Muscle layer of duodenum (tissue), 2 donors: ENCODE results near the gene GRID1.

Source experiments
- H3K27ac ChIP-seq: one replicate; pipeline ENCODE4 v1.7.0; 2013; ENCODE audit warnings: mild to moderate bottlenecking, low read length
- H3K27me3 ChIP-seq: one replicate; pipeline ENCODE4 v1.7.0; 2013; ENCODE audit warnings: low read depth, mild to moderate bottlenecking, control low read depth, low read length
- H3K36me3 ChIP-seq, 2 donors: one replicate each; pipeline ENCODE4 v1.7.0; 2013; ENCODE audit warnings: low read length in 2 of 2, control low read depth in 1 of 2, mild to moderate bottlenecking in 1 of 2; ENCODE audit not compliant: insufficient read depth in 2 of 2, control insufficient read depth in 1 of 2
- H3K4me1 ChIP-seq, 2 donors: one replicate each; pipeline ENCODE4 v1.7.0; 2013; ENCODE audit warnings: low read length in 2 of 2, mild to moderate bottlenecking in 2 of 2, control low read depth in 1 of 2, moderate library complexity in 1 of 2; ENCODE audit not compliant: insufficient read depth in 2 of 2, control insufficient read depth in 1 of 2
- H3K4me3 ChIP-seq, 2 donors: one replicate each; pipeline ENCODE4 v1.7.0; 2013; ENCODE audit warnings: low read length in 2 of 2, low read depth in 1 of 2, mild to moderate bottlenecking in 1 of 2
- H3K9me3 ChIP-seq, 2 donors: one replicate each; pipeline ENCODE4 v1.7.0; 2013; ENCODE audit warnings: low read length in 2 of 2, control low read depth in 1 of 2, mild to moderate bottlenecking in 1 of 2; ENCODE audit not compliant: control insufficient read depth in 1 of 2
- donor health status: healthy.

GRID1 gene

DNA sequence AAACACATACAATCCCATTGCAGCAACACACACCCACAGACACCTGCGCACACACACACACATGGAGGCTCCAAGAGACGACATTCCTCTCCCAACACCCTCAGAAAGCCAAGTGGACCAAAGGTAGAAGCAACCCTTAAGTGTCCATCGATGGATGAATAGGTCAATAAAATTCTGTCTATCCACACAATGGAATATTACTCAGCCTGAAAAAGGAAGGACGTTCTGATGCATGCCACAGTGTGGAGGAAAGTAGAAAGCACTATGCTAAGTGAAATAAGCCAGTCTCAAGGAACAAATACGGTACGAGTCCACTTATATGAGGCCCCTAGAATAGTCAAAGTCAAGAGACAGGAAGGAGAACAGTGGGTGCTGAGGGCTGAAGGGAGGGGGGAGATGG is 174.4 kb downstream of the GRID1 start:
- Histone ChIP-seq H3K9me3 (no peaks in the 10 kb centered on the region), H3K36me3 (no peaks in the 10 kb centered on the region), H3K27ac (no peak overlapping the region), H3K4me3 (no peak overlapping the region), H3K27me3 (no peaks in the 10 kb centered on the region), H3K4me1 (no peaks in the 10 kb centered on the region)

DNA sequence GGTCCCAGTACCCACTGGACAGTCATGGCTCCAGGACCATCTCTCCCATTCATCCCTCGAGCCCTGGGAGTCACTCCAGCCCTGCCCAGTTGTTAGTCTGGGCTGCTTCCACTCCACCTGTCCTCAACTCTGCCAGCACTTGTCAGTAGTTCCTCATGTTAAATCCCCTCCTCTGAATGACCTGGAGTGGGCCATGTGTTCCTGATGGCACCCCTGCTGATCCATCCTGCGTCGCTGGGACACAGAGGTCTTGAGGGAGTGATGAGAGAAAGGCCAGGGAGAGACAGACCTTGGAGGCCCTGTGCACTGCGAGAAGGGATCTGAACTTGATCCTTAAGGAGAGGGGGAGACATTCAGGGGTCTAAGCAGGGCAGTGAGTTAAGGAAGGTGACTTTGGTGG is 174.9 kb downstream of the GRID1 start:
- H3K9me3 ChIP-seq, result no peaks in the 10 kb centered on the region
- no peaks in the 10 kb centered on the region for H3K4me1 ChIP-seq
- no peaks in the 10 kb centered on the region for H3K36me3 ChIP-seq
- H3K27ac ChIP-seq, result no peak overlapping the region
- H3K27me3 ChIP-seq, result no peaks in the 10 kb centered on the region
- H3K4me3 ChIP-seq, result no peak overlapping the region

DNA sequence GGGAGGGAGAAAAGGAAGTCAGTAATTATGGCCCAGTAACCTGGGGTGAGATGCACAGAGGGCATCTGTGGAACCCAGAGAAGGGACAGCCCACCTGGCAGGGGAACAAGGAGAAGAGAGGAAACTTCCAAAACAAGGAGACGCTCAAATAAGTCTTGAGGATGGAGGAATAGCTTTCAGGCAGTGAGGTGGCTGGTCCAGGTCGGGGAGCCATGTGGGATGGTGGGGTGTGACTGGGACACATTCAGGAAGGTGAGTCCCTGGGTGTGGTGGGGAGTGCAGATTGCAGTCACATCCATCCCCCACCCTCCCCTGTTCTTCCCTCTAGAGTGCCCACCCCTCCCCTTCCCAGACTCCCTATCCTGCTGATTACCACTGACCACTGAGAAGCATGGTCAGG is 175.4 kb downstream of the GRID1 start:
- Histone ChIP-seq H3K36me3 (no peaks in the 10 kb centered on the region), H3K27me3 (no peaks in the 10 kb centered on the region), H3K4me3 (no peak overlapping the region), H3K4me1 (no peaks in the 10 kb centered on the region), H3K27ac (no peak overlapping the region), H3K9me3 (peaks cover 0 to 3% of the 10 kb centered on the region in 2 donors)

DNA sequence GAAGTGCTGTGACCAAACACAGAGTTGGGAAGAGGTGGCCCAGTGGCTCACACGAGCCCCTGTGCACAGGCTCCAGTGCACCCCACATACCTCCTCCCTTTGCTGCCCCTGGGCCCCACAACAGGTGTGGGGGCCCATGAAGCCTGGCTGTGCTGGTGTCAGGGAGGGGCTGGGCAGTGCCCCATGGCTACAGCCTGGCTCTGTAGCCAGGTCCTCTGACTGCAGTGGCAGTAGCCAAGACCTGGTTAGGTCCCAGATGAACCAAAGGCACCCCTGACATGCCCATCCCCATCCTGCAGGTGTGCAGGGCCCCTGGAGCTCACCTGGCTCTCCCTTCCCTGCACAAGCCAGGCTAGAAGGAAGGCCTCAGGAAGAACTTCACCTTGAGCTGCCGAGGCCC is 176.3 kb downstream of the GRID1 start:
- H3K27ac ChIP-seq, result no peak overlapping the region
- H3K4me3 ChIP-seq, result no peak overlapping the region
- no peaks in the 10 kb centered on the region for H3K36me3 ChIP-seq
- H3K9me3 ChIP-seq, result peaks cover 0 to 3% of the 10 kb centered on the region in 2 donors
- no peaks in the 10 kb centered on the region for H3K4me1 ChIP-seq
- no peaks in the 10 kb centered on the region for H3K27me3 ChIP-seq

DNA sequence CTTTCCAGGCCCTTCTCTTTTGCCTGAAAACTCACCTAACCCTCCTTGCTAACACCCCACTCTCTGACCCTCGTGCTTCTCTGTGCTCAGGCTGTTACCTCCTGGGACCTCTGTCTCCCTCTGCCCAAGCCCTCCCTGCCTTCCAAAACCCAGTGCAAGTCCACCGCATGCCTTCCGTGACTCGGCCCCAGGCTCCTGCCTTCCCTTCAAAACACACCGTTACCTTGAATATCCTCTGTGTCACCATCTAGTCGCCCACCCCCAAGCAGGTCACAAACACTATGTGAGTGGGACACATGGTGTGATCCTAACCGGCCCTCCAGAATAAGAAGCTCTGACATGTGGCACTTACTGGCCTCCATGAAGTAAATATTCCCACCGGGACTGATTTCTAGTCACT is 176.7 kb downstream of the GRID1 start:
- H3K4me3 ChIP-seq, result no peak overlapping the region
- no peak overlapping the region for H3K27ac ChIP-seq
- H3K4me1 ChIP-seq, result no peaks in the 10 kb centered on the region
- peaks cover 0 to 3% of the 10 kb centered on the region in 2 donors for H3K9me3 ChIP-seq
- H3K36me3 ChIP-seq, result no peaks in the 10 kb centered on the region
- H3K27me3 ChIP-seq, result no peaks in the 10 kb centered on the region

DNA sequence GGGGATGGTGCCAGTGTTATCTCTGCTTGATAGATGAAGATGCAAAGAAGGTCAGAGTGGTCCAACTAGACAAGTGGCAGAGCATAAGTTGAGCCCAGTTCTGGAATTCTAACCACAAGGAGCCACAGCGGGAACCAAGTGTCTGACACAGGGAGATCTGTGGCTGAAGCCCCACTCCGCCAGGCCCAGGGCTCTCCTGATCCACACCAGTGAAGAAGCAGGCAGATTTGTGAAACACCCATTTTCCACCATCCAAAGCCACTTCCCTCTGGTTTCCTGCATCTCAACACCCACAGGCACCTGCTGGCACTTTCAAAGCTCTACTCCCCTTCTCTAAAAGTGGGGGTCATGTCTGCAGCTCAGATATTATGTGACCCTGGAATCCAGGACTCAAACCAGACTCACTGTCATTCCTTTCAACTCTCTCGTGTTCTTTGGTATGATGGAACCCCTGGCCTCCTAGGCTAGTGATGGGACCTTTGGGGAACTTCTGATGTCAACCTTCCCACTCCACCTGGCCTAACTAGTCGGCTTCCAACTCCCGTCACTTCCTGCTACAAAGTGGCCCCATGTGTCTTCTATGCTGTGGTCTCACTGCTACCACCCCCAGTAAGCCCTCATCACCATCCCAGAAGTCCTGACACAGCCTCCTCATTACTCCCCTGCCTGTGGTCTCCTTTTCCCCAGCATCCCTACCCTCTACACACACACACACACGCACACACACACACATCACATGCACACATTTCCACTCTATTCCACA is 177.6 kb downstream of the GRID1 start:
- Histone ChIP-seq H3K9me3 (peaks cover 0 to 3% of the 10 kb centered on the region in 2 donors), H3K27me3 (no peaks in the 10 kb centered on the region), H3K36me3 (no peaks in the 10 kb centered on the region), H3K27ac (no peak overlapping the region), H3K4me1 (no peaks in the 10 kb centered on the region), H3K4me3 (no peak overlapping the region)

DNA sequence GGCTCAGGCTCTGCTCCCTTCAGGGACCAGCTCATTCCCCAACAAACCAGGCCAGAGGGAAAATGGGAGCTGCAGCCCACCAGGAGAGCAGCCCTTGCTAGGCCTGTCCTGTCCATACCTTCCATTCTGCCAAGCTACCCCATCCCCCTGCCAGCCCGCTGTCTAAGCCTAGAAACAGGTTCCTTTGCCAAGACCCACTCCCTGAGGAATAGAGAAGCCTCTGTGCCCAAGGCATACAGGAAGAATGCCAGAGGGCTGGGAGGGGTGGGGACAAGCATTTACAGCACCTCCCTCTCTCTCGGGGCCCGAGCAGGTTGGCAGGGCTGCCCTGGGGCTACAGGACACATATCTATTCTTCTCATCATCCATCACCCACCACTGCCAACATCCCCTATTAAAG is 178.3 kb downstream of the GRID1 start:
- Histone ChIP-seq H3K27ac (no peak overlapping the region), H3K36me3 (no peaks in the 10 kb centered on the region), H3K4me3 (no peak overlapping the region), H3K9me3 (peaks cover 0 to 3% of the 10 kb centered on the region in 2 donors), H3K4me1 (no peaks in the 10 kb centered on the region), H3K27me3 (no peaks in the 10 kb centered on the region)

DNA sequence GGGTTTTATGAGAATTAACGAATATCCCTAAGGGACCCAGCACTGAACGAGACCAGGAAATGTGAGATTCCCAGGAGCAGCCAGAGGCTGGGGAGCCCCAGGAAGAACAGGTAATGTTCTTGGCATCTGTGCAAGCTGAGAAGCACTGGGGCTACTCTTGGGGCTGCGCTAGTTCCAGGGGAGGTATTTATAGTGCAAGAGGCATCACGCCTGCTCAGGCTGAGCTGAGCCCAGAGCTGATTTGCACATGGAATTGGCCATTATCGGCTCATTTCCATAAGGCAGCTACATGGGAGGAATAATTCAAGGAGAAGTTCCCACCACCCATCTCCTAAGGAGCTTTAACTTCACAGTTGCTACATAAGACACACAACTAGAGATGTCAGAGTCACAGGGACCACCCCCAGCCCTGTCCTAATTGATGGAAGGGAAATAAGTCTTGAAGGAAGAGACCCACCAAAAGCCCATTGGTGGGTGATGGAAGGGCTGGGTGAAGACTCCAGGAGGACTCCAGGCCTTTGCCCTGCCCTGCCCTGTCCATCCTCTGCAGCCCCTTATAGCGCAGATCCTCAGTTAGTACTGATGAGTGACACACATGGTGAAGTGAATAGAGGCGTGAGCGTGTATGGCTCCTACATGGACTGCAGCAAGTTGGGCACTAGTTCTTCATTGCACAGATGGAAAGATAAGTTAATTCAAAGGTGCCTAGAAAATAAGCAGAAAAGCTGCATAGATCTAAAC is 178.9 kb downstream of the GRID1 start:
- no peaks in the 10 kb centered on the region for H3K36me3 ChIP-seq
- H3K4me1 ChIP-seq, result no peaks in the 10 kb centered on the region
- H3K9me3 ChIP-seq, result peaks cover 0 to 3% of the 10 kb centered on the region in 2 donors
- H3K4me3 ChIP-seq, result no peak overlapping the region
- no peaks in the 10 kb centered on the region for H3K27me3 ChIP-seq
- H3K27ac ChIP-seq, result no peak overlapping the region

DNA sequence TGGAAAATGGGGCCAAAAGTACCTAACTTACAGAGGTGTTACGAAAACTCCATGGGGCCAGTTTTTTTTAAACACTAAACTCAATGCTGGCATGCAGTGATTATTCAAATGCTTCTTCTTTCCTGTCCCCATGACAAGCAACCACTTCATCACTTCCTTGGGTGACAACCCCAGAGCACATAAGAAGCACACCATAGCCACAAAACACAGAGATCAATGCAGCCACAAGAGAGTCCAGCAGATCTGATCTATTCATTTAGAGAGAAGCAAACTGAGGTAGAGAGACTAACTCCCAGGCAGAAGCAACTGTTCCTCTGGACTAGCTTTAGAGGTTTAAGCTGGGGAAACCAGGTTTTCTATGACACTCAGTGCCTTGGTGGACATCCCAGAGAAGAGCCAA is 180.0 kb downstream of the GRID1 start:
- H3K4me1 ChIP-seq, result no peaks in the 10 kb centered on the region
- peaks cover 0 to 3% of the 10 kb centered on the region in 2 donors for H3K9me3 ChIP-seq
- H3K4me3 ChIP-seq, result no peak overlapping the region
- no peaks in the 10 kb centered on the region for H3K27me3 ChIP-seq
- H3K27ac ChIP-seq, result no peak overlapping the region
- H3K36me3 ChIP-seq, result no peaks in the 10 kb centered on the region

DNA sequence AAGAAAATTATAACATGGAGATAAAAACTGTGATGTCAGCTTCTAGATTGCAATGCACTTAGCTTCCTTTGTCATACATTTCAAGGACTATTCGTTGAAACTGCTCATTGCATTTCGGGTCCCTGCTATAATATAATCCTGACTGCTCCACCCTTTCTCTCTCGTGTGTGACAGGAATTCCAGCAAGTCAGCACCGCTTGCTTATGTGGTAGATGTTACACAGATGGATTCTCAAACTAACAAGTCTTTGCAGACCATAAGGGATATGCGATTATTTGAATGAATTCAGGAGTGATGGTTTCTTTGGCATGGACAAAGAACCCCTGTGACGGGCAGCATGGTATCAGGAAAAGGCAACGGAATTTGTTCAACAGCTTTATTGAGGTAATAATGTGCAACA is 184.0 kb downstream of the GRID1 start:
- Histone ChIP-seq H3K4me3 (no peak overlapping the region), H3K27ac (no peak overlapping the region), H3K36me3 (no peaks in the 10 kb centered on the region), H3K4me1 (no peaks in the 10 kb centered on the region), H3K9me3 (peaks cover 0 to 3% of the 10 kb centered on the region in 2 donors), H3K27me3 (no peaks in the 10 kb centered on the region)

DNA sequence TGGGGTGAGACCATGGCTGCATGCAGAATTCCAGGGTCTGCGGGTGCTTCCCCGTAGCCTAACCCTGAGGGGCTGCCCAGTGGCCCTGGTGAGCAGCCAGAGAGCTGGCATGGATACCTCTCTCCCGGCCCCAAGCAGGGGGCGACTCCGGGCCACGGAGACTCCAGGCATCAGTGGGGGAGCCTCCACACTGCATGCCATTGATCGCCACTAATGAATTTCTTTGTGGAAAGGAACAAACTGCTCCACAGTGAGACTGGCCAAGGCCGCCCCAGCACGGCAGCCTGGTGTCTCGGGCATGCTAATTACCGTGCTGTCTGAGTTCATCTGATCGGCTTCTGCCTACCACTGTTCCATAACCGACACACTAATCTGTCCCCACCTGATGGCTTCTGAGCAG is 184.4 kb downstream of the GRID1 start:
- no peak overlapping the region for H3K4me3 ChIP-seq
- H3K27me3 ChIP-seq, result no peaks in the 10 kb centered on the region
- no peaks in the 10 kb centered on the region for H3K4me1 ChIP-seq
- no peaks in the 10 kb centered on the region for H3K36me3 ChIP-seq
- peaks cover 0 to 3% of the 10 kb centered on the region in 2 donors for H3K9me3 ChIP-seq
- H3K27ac ChIP-seq, result no peak overlapping the region
